HG02884 (cell line): Measurements from ENCODE around the gene GBA2.

ENCODE experiments used
- ATAC-seq: cut with Tn5 transposase; IDR thresholded peaks from one replicate; pipeline ENCODE4 v1.9.1; 2021; ENCODE audit warnings: mild to moderate bottlenecking, moderate library complexity; ENCODE audit not compliant: unreplicated experiment

The GBA2 gene

DNA sequence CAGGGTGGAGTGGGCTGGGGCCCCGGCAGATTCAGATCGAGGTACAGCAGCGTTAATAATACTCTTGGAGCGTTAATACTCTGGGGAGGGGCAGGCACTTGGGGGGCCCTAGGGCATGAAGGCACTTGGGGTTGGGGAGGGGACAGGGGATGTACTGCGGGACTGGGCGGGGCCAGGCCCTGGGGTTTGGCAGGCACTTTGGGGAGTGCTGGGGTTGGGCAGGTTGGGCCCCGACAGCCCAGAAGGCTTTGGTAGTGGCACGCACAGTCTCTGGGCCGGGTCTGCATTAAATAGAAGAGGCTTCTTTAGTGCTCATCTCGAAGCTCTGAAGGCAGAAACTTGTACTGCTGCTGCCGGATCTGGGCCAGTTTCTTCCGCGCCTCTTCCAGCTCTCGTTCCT lies 51.5 kb downstream of the GBA2 start:
- ATAC-seq = no peak

DNA sequence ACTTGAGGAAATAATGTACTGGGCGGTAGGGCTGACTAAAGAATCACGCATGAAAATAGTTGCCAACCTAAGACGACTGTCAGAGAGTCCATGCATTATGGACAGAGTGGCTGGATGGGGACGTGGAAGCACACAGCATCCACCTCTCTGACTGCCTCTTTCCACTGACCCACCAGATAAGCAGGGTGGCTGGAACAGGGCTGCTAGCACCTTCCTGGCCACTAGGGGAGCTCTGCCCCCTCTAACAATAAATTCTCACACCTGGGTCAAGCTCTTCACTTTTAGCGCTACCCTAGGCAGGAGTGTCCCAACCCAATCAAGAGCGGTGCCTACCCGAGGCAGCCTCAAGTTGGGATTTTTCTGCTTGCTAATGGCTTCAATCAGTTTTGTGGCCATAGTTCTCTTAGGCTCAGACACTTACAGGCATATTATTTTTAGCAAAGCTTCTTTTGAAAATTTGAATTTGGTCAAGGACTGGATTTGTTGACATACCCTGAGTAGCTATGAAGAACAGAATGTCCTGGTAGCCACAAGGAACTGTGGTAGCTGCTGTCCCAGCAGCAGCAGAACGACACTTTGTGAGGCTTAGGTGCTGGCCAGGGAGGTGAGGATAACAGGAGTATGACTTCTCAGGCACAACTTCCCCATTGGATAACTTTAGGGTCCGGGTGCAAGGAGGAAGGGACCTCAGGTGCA lies 52.4 kb downstream of the GBA2 start:
- no peak for ATAC-seq

DNA sequence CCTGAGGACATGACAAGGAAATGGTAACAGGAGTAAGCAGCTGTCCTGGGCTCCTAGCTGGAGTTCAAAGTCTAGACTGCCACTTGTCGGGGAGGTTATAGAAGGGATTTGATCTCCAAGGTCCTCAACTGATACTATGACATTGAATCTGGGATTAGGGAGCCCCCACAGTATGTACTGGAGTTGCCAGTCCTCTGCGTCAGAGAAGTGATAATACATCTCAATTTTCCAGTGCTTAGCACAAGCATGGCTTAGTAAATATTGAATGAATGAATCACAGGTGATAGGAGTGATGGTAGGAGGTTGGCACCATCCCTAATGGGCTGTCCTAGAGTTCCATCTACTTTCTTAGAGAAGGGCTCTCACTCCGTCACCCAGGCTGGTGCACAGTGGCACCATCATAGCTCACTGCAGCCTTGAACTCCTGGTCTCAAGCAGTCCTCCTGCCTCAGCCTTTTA lies 53.1 kb downstream of the GBA2 start:
- ATAC-seq = no peak

DNA sequence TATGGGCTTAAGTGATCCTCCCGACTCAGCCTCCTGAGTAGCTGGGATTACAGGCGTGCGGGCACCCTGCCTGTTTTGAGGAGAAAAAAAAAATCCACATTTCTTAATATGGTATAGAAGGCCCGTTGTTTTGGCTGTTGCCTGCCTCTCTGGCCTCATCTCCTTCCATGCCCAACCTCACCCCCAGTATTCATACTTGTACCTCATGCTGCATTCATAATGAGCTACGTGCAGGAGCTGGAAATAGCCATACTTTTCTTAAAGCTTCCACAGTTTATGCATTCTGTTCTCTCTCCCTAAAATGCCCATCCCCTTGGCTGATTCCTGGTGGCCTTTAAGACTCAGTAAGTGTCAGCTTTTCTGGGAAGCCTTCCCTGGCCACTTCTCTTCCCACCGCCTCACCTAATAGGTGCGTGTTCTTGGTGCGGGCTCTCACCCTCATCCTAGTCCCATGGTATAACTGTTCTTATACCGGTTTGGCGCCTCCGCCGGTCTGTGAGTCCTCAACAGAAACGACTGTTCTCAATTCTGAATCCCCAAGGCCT lies 57.2 kb downstream of the GBA2 start:
- ATAC-seq = no peak

DNA sequence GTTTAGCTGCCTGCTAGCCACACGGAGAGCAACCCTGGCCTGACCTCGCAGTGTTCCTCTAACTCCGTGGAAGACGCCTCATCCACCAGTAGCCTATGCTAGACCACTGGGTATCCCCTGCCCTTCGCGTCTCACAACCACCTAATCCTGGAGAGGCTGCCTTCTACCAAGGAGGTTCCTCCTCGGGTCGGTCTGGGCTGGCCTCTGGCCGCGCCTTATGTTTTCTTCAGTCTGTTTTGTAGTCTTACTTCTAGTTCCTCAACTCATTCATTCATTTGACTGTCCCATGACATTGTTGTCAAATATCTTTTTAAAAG lies 57.7 kb downstream of the GBA2 start:
- no peak for ATAC-seq

DNA sequence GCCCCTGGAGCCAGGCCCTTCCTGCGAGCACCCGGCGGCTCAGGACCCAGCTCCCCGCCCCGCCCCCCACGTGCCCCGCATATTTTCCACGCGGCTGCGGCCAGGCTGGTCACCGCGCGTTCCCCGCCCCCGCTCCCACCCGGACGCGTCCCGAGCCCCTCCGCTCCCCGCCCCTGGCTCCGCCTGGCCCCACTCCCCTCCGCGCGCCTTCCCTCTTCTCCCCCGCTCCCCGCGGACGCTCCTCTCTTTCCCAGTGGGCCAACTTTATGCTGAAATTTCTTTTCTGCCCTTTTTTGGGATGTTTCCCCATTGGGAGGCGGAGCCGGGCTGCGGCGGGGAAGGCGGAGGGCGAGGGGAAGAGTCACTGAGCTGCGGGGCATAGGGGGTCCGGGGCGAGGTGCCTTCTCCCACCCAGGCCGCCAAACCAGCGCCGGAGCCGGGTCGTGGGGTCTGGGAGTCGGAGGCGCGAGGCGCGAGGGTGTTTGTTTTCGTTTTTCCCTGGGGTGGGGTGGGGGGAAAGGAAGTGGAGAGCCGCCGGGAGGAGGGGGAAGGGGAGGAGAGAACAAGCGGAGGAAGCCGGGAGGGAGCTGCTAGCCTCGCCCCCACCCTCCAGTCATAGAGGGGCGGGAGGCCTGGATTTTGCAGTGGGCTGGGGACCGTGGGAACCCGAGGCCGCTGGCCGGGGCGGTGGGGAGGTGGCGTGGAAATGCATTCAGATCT lies 58.3 kb downstream of the GBA2 start:
- ATAC-seq = no peak

DNA sequence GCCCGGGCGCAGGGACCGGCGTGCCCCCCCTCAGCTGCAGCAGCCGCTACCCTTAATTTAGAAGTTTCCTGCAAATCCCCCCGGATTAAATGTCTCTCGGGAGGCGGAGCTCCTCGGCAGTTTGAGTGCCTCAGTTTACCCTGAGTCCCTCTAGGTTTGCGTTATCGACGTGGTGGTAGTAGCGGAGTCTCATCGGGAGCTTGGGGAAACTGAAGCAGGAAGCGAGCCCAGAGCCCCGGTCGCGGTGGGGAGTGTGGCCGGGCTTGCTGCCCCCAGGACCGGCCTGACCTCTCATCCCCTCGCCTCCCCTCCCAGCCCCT lies 58.8 kb downstream of the GBA2 start:
- ATAC-seq = no peak

DNA sequence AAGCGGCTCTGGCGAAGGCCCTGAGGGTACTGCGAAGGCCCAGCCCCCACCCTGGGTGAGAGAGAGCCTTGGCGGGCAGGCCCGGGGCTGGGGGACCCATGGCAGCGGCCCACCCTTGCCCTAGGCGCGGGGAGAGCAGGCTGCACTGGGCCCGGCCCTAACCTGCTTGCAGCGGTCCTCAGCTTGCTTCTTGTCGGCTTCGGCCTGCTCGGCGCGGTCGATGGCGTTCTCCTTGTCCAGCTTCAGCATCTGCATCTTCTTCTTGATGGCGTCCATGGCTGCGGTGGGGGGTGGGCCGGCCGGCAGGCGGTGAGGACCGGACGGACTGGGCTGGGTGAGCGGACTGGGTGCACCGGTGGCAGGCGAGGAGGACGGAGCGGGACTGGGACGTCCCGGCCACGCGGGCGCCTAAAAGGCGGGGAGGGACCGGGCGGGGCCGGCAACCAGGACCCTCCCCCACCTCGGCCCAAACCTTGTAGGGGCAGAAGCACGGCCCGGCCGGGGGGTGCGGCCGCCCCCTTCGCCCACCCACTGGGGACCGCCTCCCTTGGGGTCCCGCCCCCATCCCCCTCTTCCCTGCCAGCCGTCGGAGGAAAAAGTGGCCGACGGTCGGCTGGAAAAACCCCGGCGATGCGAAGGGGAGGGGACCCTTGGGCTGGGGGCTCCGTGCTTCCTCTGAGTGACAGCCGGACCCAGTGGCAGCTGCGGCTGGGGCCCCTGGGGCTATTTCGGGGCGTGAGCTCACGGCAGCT lies 59.3 kb downstream of the GBA2 start, which contains the start of gene TPM2:
Gene TPM2, minus strand, starts transcription at position 384 of the 752 bp plus-strand sequence. Its CDS starts 108 bp downstream, at position 276.
- no peak for ATAC-seq

DNA sequence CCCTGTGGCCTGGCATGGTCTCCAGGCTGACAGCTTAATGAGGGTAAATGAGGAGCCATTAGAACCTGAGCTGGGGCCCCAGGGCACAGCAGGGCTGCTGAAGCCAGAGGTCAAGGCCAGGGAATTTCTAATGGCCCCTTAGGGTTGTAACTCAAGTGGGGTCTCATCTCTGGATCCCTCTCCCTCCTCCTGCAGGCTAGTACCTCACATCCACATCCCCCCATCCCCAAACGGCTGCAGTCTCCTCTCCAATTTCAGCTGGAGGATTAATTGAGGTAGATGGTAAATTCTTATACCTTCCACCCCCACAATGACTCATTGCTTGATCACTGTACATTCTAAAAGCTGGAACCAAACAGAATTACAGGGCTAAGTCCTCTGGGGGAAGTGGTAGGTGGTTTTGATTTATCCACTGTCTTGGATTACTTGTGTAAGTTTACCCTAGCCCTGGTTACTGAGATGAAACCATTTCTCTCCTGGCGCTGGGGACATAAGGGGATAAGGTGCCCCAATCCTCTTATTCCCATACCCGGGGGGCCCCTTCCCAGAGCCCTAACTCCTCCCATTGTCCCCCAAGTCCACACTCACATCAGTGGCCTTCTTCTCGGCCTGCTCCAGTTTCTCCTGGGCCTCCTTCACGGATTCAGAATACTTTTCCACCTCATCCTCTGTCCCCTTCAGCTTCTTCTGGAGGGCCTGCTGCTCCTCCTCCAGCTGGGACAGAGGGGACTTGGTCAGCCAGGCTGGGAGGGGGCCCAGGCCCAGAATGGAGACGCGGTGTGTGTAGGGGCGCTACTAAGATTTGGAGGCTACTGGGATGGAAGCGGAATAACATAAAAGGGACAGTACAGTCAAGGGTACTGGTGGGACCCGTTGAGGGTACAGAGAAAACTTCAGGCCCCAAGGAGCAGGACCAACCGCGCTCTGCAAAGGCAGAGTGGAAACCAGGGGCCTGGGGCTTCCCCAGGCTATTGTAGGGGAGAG lies 60.2 kb downstream of the GBA2 start:
- no peak for ATAC-seq

DNA sequence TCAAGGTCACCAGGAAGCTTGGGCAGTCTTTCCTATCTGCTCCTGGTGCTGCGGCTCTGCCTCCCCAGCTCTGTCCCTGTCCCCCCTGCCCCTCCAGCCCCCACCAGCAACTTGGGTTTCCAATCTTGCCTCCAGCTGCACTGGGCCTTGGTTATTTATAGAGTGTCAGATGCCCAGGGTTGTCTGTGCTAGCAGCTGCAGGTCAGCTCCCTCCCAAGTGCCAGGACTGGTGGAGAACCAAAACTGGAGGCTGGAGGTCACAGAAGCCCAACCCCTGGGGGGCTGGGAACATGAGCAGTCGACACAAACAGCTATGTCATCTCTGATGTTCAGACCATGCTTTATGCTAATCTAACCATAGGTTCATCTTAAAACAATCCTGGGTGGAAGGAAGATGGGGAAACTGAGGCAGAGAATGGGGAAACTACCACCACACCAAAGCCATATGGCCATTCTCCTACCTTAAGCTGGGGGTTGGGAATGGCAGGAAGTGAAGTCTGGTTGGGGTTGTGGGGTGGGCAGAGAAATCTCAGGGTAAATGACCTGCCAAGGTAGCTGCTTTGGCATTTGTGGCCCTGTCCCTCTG lies 61.0 kb downstream of the GBA2 start:
- no peak for ATAC-seq

DNA sequence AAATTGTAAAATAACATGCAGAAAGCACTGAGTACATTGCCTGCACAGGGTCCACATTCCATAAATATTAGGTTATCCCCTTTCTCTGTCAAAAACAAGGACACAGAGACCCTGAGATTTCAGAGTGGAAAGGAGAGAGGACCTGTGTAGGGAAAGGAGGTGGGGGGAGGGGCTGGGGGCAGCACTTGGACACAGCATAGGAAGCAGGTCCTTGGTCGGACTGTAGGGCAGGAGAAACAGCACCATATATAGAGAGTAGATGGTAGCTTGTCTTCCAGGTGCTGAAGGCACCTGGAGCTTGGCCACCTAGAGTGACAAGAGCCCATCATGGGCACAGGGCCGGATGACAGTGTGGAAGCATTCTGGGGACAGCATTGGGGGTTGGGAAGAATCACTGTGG lies 61.7 kb downstream of the GBA2 start:
- no peak for ATAC-seq
